Endothelial cell of umbilical vein (primary cell): Measurements from ENCODE around the gene CEP104. TPM values are rescaled to one million over a fixed set of nuclear protein-coding genes. Genes with fewer than 3 reads are reported as not detected.

Experiments used
- BruUV-seq: library from RNA; stranded (reverse); fragments of 400-500 nt; replicated peaks from 2 replicates; lab custom pipeline; 2021; lab: Mats Ljungman, UMichigan
- CTCF ChIA-PET: fragments of 300-600, 350-600 bp; sonication (Branson Sonifier 250); formaldehyde crosslinking; loops from one replicate; lab custom pipeline; 2021; ENCODE audit warnings: antibody characterized with exemption, inconsistent platforms; lab: Charles Lee
- POLR2A ChIA-PET: fragments of 300-600, 350-600 bp; sonication (Branson Sonifier 250); formaldehyde crosslinking; loops from one replicate; lab custom pipeline; 2021; ENCODE audit warnings: antibody characterized with exemption, inconsistent platforms; lab: Charles Lee
- DNase-seq: peaks from one replicate; pipeline ENCODE4 v3.0.0-alpha.2; 2011; ENCODE audit warnings: low read depth, low spot score
- FAIRE-seq: peaks from 2 replicates; lab custom pipeline; 2011; peaks lifted over from hg19 to GRCh38; lab: Jason Lieb, UNC
- H2AFZ ChIP-seq: 2 replicates; pipeline ENCODE4 v1.6.0; 2012; ENCODE audit warnings: low read depth, low read length, control low read depth, inconsistent platforms
- H3K27ac ChIP-seq: 2 replicates; pipeline ENCODE4 v1.5.1; 2011; ENCODE audit warnings: low read depth, mild to moderate bottlenecking, control low read depth, low read length, moderate library complexity; ENCODE audit not compliant: insufficient read depth
- H3K27me3 ChIP-seq, 2 experiments: 2 replicates each; pipeline versions ENCODE4 v1.6.0 to v1.6.1; 2011; ENCODE audit warnings: low read length in 2 of 2, mixed read lengths in 1 of 2; ENCODE audit not compliant: control insufficient read depth in 2 of 2, insufficient read depth in 2 of 2
- H3K36me3 ChIP-seq, 2 experiments: 2 replicates in 1 of 2; 3 replicates in 1 of 2; pipeline ENCODE4 v1.5.1; 2011; ENCODE audit warnings: low read length in 2 of 2, mild to moderate bottlenecking in 1 of 2, moderate library complexity in 1 of 2; ENCODE audit not compliant: control insufficient read depth in 2 of 2, insufficient read depth in 2 of 2; ENCODE audit errors: extremely low read depth in 1 of 2
- H3K4me1 ChIP-seq: 3 replicates; pipeline ENCODE4 v1.5.1; 2011; ENCODE audit warnings: mild to moderate bottlenecking, low read length; ENCODE audit not compliant: control insufficient read depth, insufficient read depth; ENCODE audit errors: extremely low read depth
- H3K4me2 ChIP-seq: 2 replicates; pipeline ENCODE4 v1.6.1; 2011; ENCODE audit warnings: low read length, control low read depth, mixed read lengths; ENCODE audit not compliant: insufficient read depth
- H3K4me3 ChIP-seq, 3 experiments: fragments of 200-600 bp in 1 of 3; sonication (generic), shearing (Covaris generic) in 1 of 3; replicated peaks in 1 of 3; 2 replicates each; pipeline ENCODE4 v1.5.1; 2011 to 2016; ENCODE audit warnings: control low read depth in 3 of 3, low read length in 3 of 3, mild to moderate bottlenecking in 2 of 3, inconsistent platforms in 1 of 3, low read depth in 1 of 3, moderate library complexity in 1 of 3; ENCODE audit not compliant: insufficient read depth in 1 of 3
- H3K79me2 ChIP-seq: 2 replicates; pipeline ENCODE4 v1.6.0; 2012; ENCODE audit warnings: low read length, inconsistent platforms; ENCODE audit not compliant: control insufficient read depth, insufficient read depth
- H3K9ac ChIP-seq: replicated peaks from 2 replicates; pipeline ENCODE3; 2011; ENCODE audit warnings: low read length, control low read depth; ENCODE audit not compliant: insufficient read depth; ENCODE audit errors: extremely low read depth
- H3K9me1 ChIP-seq: replicated peaks from 3 replicates; pipeline ENCODE4 v1.6.0; 2011; ENCODE audit warnings: mild to moderate bottlenecking, low read length; ENCODE audit not compliant: control insufficient read depth, insufficient read depth; ENCODE audit errors: extremely low read depth
- H3K9me3 ChIP-seq: replicated peaks from 2 replicates; pipeline ENCODE4 v1.5.1; 2012; ENCODE audit warnings: low read length, inconsistent platforms; ENCODE audit not compliant: control insufficient read depth, insufficient read depth
- H4K20me1 ChIP-seq: replicated peaks from 2 replicates; pipeline ENCODE3; 2011; ENCODE audit warnings: mild to moderate bottlenecking, low read length; ENCODE audit not compliant: control insufficient read depth, insufficient read depth; ENCODE audit errors: extremely low read depth
- EZH2 ChIP-seq: IDR thresholded peaks from 2 replicates; pipeline ENCODE4 v1.6.1; 2012; ENCODE audit warnings: borderline replicate concordance, low read depth, mild to moderate bottlenecking, moderate library complexity, low read length, inconsistent platforms; ENCODE audit not compliant: severe bottlenecking
- FOS ChIP-seq: IDR thresholded peaks from 2 replicates; pipeline ENCODE4 v1.6.1; 2011; ENCODE audit warnings: mild to moderate bottlenecking, low read length, moderate library complexity, borderline replicate concordance; ENCODE audit not compliant: insufficient read depth
- GATA2 ChIP-seq: IDR thresholded peaks from 2 replicates; pipeline ENCODE4 v1.7.0; 2011; ENCODE audit warnings: low read depth, mild to moderate bottlenecking, moderate library complexity, mixed read lengths, low read length; ENCODE audit not compliant: insufficient read length, insufficient read depth
- JUN ChIP-seq: IDR thresholded peaks from 2 replicates; pipeline ENCODE4 v1.6.1; 2011; ENCODE audit warnings: borderline replicate concordance, low read depth; ENCODE audit not compliant: insufficient read length, insufficient read depth
- MYC ChIP-seq: IDR thresholded peaks from one replicate; pipeline ENCODE4 v1.6.1; 2011; ENCODE audit warnings: mild to moderate bottlenecking, low read depth, low read length
- POLR2A ChIP-seq: IDR thresholded peaks from 2 replicates; pipeline ENCODE4 v1.6.1; 2012; ENCODE audit warnings: low read depth, mild to moderate bottlenecking, control low read depth, low read length
- POLR2AphosphoS5 ChIP-seq: IDR thresholded peaks from 2 replicates; pipeline ENCODE4 v1.6.1; 2012; ENCODE audit warnings: low read depth, mild to moderate bottlenecking, control low read depth, low read length, moderate library complexity; ENCODE audit not compliant: insufficient read depth
- dilution Hi-C: fragments of 300-500 bp; cut with MboI; formaldehyde crosslinking; loops from one replicate; pipeline ENCODE4 v1.15.0; 2019; ENCODE audit warnings: low sequenced_read_pairs; ENCODE audit not compliant: extremely low pct_ligation_motif_present
- intact Hi-C: fragments of 100-400 bp; cut with micrococcal nuclease; formaldehyde crosslinking; loops from one replicate; pipeline ENCODE4 v1.10.0; 2022
- polyA plus RNA-seq, 4 experiments: library from polyadenylated mRNA; depleted of rRNA in 3 of 4; stranded (reverse) in 3 of 4; unstranded in 1 of 4; fragments of >200 nt; gene quantifications; 2 replicates each; pipeline versions ENCODE4 v1.2.1 to v1.2.3, GENCODE V29; 2011 to 2012; ENCODE audit warnings: missing spikeins in 1 of 4
- total RNA-seq: library from RNA; stranded (reverse); gene quantifications from 2 replicates; pipeline ENCODE4 v1.2.3, GENCODE V29; 2021
- TF ChIP-seq, protein P1 (sequence below): IDR thresholded peaks from 2 replicates; pipeline ENCODE4 v1.6.1; 2011; ENCODE audit not compliant: insufficient read depth, insufficient read length
- TF ChIP-seq, protein P2 (sequence below), 2 donors: IDR thresholded peaks; 1 replicate in 1 of 2; 2 replicates in 1 of 2; pipeline ENCODE4 v1.5.1; 2011; ENCODE audit warnings: low read length in 2 of 2, mild to moderate bottlenecking in 2 of 2, moderate library complexity in 2 of 2, control low read depth in 1 of 2, inconsistent platforms in 1 of 2, low read depth in 1 of 2; ENCODE audit not compliant: insufficient read depth in 1 of 2; ENCODE audit errors: extremely low read depth in 1 of 2

The CEP104 gene
- total and polyA plus RNA-seq, 2 donors (not counting 3 experiments of a cell fraction or from before 2014, with no cell fraction given), result 12.4 to 43.0 TPM

DNA sequence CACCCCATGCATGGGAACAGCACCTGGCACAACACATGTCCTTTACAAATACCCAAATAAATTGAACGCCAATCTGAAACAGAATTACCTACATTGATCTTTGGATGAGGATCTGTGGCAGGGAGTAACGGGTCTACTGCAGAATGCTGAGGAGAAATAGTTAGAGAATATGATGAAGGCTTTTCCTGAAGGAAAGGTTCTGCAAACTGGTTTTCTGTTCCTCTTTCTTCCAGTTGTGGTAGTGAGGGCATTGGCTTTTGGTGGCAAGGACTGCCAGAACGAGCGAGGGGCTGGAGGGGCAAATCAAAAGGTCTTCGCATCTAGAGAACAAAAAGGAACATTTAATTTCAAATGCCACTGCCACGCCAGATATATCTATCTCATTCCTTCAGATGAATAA, 19.8 kb downstream of the CEP104 start:
- no peak overlapping the region for H2AFZ ChIP-seq
- dilution Hi-C loops, result no loop called here
- CTCF ChIA-PET, result no interaction called here
- no peak overlapping the region for H3K4me2 ChIP-seq
- H3K27ac ChIP-seq, result no peak overlapping the region
- no peaks in the 10 kb centered on the region for H3K4me1 ChIP-seq
- DNase-seq, result no peak
- no peaks in the 10 kb centered on the region for H3K9me3 ChIP-seq
- TF ChIP-seq, protein P1, sequence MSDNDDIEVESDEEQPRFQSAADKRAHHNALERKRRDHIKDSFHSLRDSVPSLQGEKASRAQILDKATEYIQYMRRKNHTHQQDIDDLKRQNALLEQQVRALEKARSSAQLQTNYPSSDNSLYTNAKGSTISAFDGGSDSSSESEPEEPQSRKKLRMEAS, result no peak
- TF ChIP-seq MYC (no peak), FOS (no peak), POLR2AphosphoS5 (no peak), JUN (no peak), EZH2 (no peak), GATA2 (no peak), POLR2A (no peak)
- TF ChIP-seq, protein P2, sequence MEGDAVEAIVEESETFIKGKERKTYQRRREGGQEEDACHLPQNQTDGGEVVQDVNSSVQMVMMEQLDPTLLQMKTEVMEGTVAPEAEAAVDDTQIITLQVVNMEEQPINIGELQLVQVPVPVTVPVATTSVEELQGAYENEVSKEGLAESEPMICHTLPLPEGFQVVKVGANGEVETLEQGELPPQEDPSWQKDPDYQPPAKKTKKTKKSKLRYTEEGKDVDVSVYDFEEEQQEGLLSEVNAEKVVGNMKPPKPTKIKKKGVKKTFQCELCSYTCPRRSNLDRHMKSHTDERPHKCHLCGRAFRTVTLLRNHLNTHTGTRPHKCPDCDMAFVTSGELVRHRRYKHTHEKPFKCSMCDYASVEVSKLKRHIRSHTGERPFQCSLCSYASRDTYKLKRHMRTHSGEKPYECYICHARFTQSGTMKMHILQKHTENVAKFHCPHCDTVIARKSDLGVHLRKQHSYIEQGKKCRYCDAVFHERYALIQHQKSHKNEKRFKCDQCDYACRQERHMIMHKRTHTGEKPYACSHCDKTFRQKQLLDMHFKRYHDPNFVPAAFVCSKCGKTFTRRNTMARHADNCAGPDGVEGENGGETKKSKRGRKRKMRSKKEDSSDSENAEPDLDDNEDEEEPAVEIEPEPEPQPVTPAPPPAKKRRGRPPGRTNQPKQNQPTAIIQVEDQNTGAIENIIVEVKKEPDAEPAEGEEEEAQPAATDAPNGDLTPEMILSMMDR (IDR thresholded peaks at IDR 0.05; ENCODE audit: extremely low read depth in 1 of 2, insufficient read depth in 1 of 2, low read depth in 1 of 2, low read length in 2 of 2), result no peak
- H3K4me3 ChIP-seq, result no peak overlapping the region
- H3K9ac ChIP-seq, result no peak overlapping the region
- no peaks in the 10 kb centered on the region for H3K79me2 ChIP-seq
- POLR2A ChIA-PET, result no interaction called here
- no peaks in the 10 kb centered on the region for H4K20me1 ChIP-seq
- H3K27me3 ChIP-seq, result no peaks in the 10 kb centered on the region
- FAIRE-seq, result no peak
- peaks cover 0 to 18% of the 10 kb centered on the region in 2 experiments for H3K36me3 ChIP-seq
- no peaks in the 10 kb centered on the region for H3K9me1 ChIP-seq
- intact Hi-C loops, result no loop called here
- no TSS peak for BruUV-seq
